ENCODE results near the gene CFAP251.

Gene CFAP251

GRCh38 chr12:121946313-121947025 is 28.1 kb downstream of the CFAP251 start:
- DNase-seq, result no peak

GRCh38 chr12:121947981-121948380 is 29.6 kb downstream of the CFAP251 start:
- no peak for DNase-seq

GRCh38 chr12:121949648-121950397 is 31.4 kb downstream of the CFAP251 start:
- DNase-seq, result no peak

- DNase-seq, result no peak
Observed at GRCh38 chr12:121953117-121953692, 34.8 kb downstream of the CFAP251 start.

DNA sequence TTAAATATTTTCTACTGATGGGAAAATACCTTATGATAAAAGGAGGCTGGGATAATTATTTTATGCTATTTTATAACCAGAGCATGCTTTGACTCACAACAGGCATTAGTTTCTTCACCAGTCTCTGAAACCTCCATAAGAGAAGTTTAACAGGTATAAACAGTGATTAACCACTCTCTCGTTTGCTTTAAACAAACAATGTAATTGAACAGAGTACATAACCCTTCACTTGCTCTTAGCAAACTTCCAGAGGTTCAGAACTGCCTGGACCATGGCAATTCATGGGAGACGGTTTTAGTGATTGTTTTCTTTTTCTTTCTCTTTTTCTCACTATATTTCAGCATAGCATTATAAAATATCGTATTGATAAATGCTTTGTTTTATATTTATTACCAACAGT is 35.3 kb downstream of the CFAP251 start:
- no peak for DNase-seq

GRCh38 chr12:121955258-121956237 is 37.2 kb downstream of the CFAP251 start:
- no peak for DNase-seq

DNA sequence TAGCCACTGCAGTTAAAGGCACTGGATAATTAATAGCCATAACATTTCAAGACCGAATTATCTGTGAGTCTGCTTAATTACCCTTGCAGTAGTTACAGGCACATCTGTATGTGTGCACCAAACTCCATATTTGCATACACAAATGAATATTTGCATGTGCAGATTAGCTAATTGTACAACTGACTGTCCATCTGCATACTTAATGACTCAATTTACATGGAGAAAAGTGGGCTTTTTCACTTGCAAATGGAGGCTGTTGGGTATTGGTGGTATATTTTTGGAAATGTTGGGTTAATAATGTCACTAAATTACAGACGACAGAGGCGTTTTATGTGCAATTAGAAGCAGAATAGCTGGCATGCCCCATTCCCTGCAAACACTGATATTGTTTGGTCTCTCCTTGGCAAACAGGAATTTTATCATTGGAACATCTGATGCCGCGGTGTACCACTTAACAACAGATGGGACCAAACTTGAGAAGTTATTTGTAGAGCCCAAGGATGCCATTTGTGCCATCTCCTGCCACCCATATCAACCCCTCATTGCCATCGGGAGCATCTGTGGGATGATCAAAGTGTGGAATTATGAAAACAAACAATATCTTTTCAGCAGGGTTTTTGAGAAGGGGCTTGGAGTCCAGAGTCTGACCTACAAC is 39.6 kb downstream of the CFAP251 start:
- DNase-seq, result no peak

- DNase-seq, result no peak
Observed at GRCh38 chr12:121958541-121959240, 40.3 kb downstream of the CFAP251 start.

DNA sequence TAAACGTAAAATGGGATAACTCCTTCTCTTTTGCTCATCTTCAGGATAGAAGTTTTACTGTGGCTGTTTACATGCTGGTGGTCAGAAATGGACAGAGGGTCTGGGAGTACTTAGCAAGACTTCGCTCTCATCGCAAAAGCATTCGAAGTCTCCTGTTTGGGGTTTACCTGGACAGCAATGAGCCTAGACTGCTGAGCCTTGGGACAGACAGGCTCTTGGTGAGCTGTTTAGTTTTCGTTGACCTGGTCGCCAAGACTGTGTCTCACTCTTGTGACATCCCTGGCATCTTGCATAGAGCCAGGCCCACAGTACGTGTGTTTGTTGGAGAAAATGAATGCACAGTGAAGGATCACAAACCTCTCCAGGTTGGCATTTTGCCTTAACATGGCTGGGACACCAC is 42.1 kb downstream of the CFAP251 start:
- no peak for DNase-seq

DNA sequence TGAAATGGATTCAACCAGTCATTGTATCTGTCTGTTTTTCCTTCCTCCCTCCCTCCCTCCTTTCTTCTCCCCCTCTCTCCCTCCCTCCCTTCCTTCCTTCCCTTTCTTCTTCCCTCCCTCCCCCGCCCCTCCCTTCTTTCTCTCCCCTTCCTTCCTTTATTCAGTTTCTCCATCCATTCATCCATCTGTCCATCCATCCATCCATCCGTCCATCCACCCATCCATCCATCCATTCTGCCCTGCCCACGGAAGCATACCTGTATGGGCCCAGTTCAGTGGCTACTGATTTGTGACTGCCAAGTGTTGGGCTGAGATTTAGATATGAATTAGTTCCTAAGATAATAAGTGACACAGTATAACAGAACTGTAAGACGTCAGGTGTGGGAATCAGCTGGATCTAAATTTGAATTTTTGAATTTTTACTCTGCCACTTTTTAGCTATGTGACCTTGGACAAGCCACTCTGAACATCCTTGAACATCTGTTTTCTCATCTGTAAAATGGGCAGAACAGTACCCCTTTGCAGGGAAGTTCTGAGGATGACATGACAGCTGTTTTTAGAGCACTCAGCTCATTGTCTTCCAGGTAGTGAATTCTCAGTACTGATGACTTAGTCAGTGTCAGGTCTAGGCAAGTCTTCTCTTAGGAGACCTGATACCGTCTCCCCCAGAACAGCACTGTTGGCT is 42.9 kb downstream of the CFAP251 start:
- no peak for DNase-seq

GRCh38 chr12:121963341-121964018 is 45.1 kb downstream of the CFAP251 start:
- no peak for DNase-seq

GRCh38 chr12:121964813-121965643 is 46.6 kb downstream of the CFAP251 start:
- DNase-seq, result no peak

DNA sequence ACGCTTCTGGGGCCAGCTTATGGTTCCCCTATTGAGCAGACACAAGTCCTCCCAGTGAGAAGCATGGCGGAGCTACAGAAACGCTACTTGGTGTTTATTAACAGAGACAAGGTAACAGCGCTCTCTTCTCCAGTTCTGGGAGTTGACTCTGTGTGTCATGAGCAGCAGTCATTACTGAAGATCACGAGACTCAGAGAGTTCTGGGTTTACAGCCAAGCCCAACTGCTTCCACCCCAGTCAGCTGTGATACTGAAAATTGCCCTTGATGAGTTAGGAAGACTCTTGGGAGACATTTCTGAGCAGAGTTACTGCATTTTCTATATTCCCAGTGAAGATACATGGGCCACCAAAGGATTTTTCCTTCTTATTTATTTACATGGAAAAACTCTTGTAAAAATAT is 48.6 kb downstream of the CFAP251 start:
- DNase-seq, result no peak

DNA sequence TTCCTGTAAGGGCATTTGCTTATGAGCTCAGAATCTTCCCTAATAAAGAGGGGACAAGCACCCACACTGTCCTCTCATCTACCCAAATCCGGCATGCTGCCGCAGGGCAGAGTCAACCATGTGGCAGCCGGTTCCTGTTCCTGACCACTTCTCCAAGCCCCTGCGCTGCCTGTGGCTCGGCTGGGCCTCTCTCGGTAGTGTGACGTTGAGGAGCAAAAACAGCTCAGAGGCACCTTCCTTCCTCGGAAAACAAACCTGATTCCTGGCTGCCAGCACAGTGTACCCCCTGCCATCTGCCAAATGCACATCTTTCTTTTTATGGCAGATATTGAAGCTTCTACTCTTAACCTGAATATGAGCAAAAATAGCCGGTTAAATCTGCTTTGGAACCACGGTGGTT is 50.5 kb downstream of the CFAP251 start:
- DNase-seq, result no peak

- no peak for DNase-seq
Observed at GRCh38 chr12:121969726-121970125, 51.3 kb downstream of the CFAP251 start.

GRCh38 chr12:121970581-121971300 is 52.3 kb downstream of the CFAP251 start:
- DNase-seq, result no peak

DNA sequence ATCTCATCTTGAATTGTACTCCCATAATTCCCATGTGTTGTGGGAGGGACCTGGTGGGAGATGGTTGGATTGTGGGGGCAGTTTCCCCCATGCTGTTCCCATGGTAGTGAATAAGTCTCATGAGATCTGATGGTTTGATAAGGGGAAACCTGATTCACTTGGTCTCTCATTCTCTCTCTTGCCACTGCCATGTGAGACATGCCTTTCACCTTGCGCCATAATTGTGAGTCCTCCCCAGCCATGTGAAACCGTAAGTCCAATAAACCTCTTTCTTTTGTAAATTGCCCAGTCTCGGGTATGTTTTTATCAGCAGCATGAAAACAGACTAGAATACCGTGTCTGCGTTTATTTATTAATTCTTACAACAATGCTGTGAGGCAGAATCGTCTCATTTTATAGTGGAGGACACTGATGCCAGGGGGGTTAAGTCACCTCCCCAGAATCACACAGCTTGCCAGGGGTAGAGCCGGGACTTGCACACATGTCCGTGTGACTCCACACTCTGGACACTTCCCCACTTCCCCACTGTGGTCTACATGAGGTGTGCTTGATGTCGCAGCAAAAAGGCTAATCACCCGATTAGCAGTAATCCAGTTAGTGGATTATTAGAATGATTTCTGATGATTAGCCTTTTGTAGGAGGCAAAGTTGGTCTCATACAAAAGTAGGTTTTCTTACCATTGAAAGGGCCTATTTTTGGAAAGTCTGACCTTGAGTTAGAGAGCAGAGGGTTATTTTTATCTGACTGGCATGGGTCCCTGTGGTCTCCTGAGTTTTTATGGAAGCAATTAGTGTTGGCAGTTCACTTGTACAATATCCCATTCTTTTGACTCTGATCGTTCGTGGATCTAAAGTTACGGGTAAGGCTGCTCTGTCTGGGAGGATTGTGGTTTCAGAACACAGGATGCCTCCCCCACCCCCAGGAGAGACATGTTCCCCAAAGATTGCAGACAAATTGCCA is 55.9 kb downstream of the CFAP251 start:
- no peak for DNase-seq

GRCh38 chr12:121975021-121975420 is 56.6 kb downstream of the CFAP251 start:
- no peak for DNase-seq
